ENCODE measurements around the gene INTS6.

The INTS6 gene

DNA sequence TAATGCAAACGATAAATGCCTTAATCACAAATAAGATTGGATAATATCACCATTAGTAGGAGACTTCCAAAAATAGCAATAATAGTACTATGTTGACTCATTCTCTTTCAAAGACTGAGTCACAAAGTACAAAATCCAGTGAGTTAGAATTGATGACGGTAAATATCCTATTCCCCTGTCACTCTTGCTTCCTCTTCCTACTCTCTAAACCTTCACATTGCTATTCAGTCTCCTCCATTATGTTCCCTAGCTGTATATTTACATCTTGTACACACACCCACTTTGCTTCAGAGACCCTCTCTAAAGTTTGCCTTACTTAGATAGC lies 26.3 kb upstream of the INTS6 start:
- no CpG with 5 or more reads among the region's 2 CpGs for WGBS (ENCODE audit: insufficient coverage, insufficient read length)
- no peaks in the 10 kb centered on the region for H3K27me3 ChIP-seq (ENCODE audit: control insufficient read depth, insufficient read depth, low read length)
- no peaks in the 10 kb centered on the region for H3K9me3 ChIP-seq (ENCODE audit: control insufficient read depth, insufficient read depth, low read length)
- DNase-seq (ENCODE audit: low read depth, low spot score), result no peak
- no peaks in the 10 kb centered on the region for H3K36me3 ChIP-seq (ENCODE audit: control insufficient read depth, insufficient read depth, low read length)
- no peaks in the 10 kb centered on the region for H3K4me1 ChIP-seq (ENCODE audit: control insufficient read depth, insufficient read depth, low read length)
- H3K27ac ChIP-seq (ENCODE audit: low read length), result no peak overlapping the region
- no peak overlapping the region for H3K4me3 ChIP-seq (ENCODE audit: low read length)

DNA sequence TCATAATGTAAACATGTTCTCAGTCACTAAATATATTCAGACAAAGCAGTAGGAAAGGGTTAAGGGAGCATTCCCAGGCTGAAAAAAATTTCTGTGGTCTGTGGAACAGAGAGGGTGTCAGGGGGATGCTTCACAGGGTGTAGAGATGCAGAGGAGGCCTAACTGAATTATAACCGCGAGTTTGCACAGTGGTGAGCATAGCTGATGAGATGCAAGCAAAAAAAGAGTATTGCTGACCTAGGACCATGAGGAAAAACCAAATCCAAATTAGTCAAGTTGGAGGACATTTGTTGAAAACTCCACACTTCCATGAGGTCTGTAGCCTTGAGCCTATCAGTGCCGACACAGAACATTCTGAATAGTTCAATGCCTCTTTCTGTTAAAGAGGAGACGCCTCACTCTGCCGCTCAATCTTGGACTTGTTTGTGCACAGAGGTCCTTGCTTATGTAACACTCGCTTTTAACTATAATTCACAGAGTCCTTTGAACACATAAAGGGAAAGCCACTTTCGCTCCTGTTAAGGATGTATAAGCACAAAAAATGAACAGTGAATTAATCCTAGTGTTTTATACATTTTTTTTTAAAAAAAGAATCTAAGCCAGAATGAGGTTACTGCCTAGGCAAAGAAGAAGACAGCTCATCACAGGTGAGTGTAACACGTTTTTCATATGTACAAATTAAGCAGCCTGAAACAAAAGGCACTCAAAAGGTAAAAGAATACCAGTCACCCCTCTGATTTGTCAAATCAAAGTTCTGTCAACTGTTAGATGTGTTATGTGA lies 25.8 kb upstream of the INTS6 start:
- no peaks in the 10 kb centered on the region for H3K9me3 ChIP-seq (ENCODE audit: control insufficient read depth, insufficient read depth, low read length)
- no peaks in the 10 kb centered on the region for H3K4me1 ChIP-seq (ENCODE audit: control insufficient read depth, insufficient read depth, low read length)
- H3K36me3 ChIP-seq (ENCODE audit: control insufficient read depth, insufficient read depth, low read length), result no peaks in the 10 kb centered on the region
- no CpG with 5 or more reads among the region's 8 CpGs for WGBS (ENCODE audit: insufficient coverage, insufficient read length)
- H3K4me3 ChIP-seq (ENCODE audit: low read length), result no peak overlapping the region
- no peak overlapping the region for H3K27ac ChIP-seq (ENCODE audit: low read length)
- no peak for DNase-seq (ENCODE audit: low read depth, low spot score)
- no peaks in the 10 kb centered on the region for H3K27me3 ChIP-seq (ENCODE audit: control insufficient read depth, insufficient read depth, low read length)

DNA sequence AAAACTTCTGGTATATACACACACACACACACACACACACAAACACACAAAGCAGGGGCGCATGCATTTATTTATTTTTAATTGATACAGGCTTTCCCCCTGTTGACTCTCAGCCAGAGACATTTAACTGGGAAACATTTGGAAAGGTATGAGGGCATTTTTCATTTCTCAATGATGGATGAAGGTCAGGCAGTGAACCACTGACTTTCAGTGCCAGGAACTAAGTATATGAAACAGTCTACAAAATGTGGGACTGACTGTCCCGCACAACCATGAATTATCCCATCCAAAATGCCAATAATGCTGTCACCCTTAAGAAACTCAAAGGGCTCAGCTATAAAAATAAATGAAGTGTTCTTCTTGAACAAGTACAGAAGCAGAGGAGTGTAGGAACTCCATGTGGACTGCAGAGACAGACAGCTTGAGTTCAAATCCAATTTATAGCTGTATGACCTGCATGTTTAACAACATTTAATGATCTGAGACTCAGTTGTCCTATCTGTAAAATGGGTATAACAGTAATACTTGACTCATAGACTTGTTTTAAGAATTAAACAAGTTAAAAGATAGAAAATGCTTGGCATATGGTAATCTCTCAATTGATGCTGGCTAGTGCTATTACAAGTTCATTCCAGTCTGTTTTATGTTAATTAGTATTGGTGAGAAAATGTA lies 25.0 kb upstream of the INTS6 start:
- no CpG with 5 or more reads among the region's 2 CpGs for WGBS (ENCODE audit: insufficient coverage, insufficient read length)
- H3K27me3 ChIP-seq (ENCODE audit: control insufficient read depth, insufficient read depth, low read length), result no peaks in the 10 kb centered on the region
- no peaks in the 10 kb centered on the region for H3K36me3 ChIP-seq (ENCODE audit: control insufficient read depth, insufficient read depth, low read length)
- H3K9me3 ChIP-seq (ENCODE audit: control insufficient read depth, insufficient read depth, low read length), result no peaks in the 10 kb centered on the region
- H3K4me1 ChIP-seq (ENCODE audit: control insufficient read depth, insufficient read depth, low read length), result no peaks in the 10 kb centered on the region
- H3K4me3 ChIP-seq (ENCODE audit: low read length), result no peak overlapping the region
- no peak for DNase-seq (ENCODE audit: low read depth, low spot score)
- no peak overlapping the region for H3K27ac ChIP-seq (ENCODE audit: low read length)

DNA sequence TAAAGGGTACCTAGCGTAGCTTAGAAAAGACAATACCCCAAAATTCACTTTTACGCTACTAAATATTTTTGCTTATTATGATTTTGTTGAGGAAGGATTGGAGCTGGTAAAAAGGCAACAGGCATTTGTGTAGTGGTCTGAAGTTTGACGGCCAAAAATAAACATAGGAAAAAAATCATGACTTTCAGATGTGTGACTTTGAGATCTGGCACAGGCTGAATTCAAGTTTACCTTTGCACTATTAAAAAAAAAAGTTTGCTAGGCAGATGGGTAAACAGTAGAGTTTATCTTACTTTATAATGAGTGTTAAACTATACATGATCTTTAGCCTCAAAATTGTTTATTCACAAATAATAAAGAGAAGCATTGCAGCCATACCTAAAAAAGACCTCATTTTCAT lies 24.3 kb upstream of the INTS6 start:
- Histone ChIP-seq H3K4me3 (ENCODE audit: low read length) (no peak overlapping the region), H3K4me1 (ENCODE audit: control insufficient read depth, insufficient read depth, low read length) (no peaks in the 10 kb centered on the region), H3K36me3 (ENCODE audit: control insufficient read depth, insufficient read depth, low read length) (no peaks in the 10 kb centered on the region), H3K27ac (ENCODE audit: low read length) (no peak overlapping the region), H3K9me3 (ENCODE audit: control insufficient read depth, insufficient read depth, low read length) (no peaks in the 10 kb centered on the region), H3K27me3 (ENCODE audit: control insufficient read depth, insufficient read depth, low read length) (no peaks in the 10 kb centered on the region)
- WGBS (ENCODE audit: insufficient coverage, insufficient read length), result no CpG with 5 or more reads among the region's 3 CpGs
- no peak for DNase-seq (ENCODE audit: low read depth, low spot score)

DNA sequence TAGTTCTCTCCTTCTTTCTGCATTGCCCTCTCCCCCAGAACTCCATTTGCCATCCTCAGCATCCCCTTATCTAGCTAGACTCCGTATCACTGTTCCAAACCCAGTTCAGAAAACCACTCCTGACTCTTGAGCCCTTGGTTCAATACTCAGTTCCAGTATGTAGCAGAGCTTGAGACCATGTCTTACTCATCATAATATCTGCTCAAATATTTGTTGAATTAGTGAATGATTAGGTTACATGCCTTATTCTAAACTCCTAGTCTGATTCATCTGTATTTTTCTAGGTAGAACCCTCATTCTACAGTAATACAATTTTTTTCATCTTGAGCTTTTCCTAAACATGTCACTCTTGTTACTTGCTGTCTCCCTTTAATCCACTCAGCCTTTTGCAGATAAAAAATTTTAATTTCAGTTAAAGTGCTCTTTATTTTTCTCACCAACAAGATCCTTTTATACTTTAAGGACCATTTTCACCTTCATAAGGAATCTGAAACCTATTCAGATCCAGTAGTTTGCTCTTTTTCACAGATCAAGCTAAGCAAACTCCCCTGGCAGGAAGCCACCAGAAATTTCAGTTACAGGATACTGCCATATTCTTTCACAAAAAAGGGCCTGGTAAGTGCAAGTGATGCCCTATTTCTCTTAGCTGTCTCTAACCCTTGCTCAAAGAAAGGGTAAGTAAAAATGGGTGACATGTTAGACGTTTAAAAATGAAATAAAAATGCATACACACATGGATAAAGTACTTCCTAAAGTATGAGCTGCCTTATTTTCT lies 23.1 kb upstream of the INTS6 start:
- no CpG with 5 or more reads among the region's 2 CpGs for WGBS (ENCODE audit: insufficient coverage, insufficient read length)
- no peak overlapping the region for H3K27ac ChIP-seq (ENCODE audit: low read length)
- no peak for DNase-seq (ENCODE audit: low read depth, low spot score)
- no peak overlapping the region for H3K4me3 ChIP-seq (ENCODE audit: low read length)
- no peaks in the 10 kb centered on the region for H3K36me3 ChIP-seq (ENCODE audit: control insufficient read depth, insufficient read depth, low read length)
- H3K4me1 ChIP-seq (ENCODE audit: control insufficient read depth, insufficient read depth, low read length), result no peaks in the 10 kb centered on the region
- H3K9me3 ChIP-seq (ENCODE audit: control insufficient read depth, insufficient read depth, low read length), result no peaks in the 10 kb centered on the region
- no peaks in the 10 kb centered on the region for H3K27me3 ChIP-seq (ENCODE audit: control insufficient read depth, insufficient read depth, low read length)

DNA sequence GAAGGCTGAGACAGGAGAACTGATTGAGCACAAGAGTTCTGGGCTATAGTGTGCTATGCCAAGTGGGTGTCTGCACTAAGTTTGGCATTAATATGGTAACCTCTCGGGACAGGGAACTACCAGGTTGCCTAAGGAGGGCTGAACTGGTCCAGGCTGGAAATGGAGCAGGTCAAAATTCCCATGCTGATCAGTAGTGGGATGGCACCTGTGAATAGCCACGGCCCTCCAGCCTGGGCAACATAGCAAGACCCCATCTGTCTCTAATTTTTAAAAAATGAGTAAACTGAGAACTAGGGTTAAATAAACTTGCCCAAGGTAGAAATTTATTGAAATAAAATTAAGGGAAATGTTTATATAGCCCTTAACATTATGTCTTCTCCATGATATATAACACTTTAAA lies 17.0 kb upstream of the INTS6 start:
- Histone ChIP-seq H3K27ac (ENCODE audit: low read length) (no peak overlapping the region), H3K27me3 (ENCODE audit: control insufficient read depth, insufficient read depth, low read length) (no peaks in the 10 kb centered on the region), H3K36me3 (ENCODE audit: control insufficient read depth, insufficient read depth, low read length) (no peaks in the 10 kb centered on the region), H3K9me3 (ENCODE audit: control insufficient read depth, insufficient read depth, low read length) (no peaks in the 10 kb centered on the region), H3K4me1 (ENCODE audit: control insufficient read depth, insufficient read depth, low read length) (no peaks in the 10 kb centered on the region), H3K4me3 (ENCODE audit: low read length) (no peak overlapping the region)
- no CpG with 5 or more reads among the region's 2 CpGs for WGBS (ENCODE audit: insufficient coverage, insufficient read length)
- DNase-seq (ENCODE audit: low read depth, low spot score), result no peak

DNA sequence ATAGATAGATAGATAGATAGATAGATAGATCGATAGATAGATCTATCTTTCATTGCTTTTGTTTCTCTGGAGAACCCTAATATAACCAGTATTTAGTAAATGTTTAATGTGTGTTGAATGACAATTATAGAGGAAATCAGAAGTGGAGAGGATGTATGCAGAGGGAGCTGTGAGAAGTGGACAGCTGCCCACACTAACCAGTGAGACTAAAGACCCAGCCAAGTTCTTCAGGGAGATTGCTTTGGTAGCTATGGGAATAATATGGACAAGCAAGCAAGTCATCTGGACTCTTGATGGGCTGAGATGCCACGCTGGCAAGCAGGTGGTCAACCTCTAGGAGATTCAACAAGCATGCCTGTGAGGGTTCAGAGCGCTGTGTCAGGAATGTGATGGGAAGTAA lies 14.9 kb upstream of the INTS6 start:
- H3K9me3 ChIP-seq (ENCODE audit: control insufficient read depth, insufficient read depth, low read length), result no peaks in the 10 kb centered on the region
- H3K27me3 ChIP-seq (ENCODE audit: control insufficient read depth, insufficient read depth, low read length), result no peaks in the 10 kb centered on the region
- DNase-seq (ENCODE audit: low read depth, low spot score), result no peak
- H3K4me1 ChIP-seq (ENCODE audit: control insufficient read depth, insufficient read depth, low read length), result no peaks in the 10 kb centered on the region
- WGBS (ENCODE audit: insufficient coverage, insufficient read length), result no CpG with 5 or more reads among the region's 3 CpGs
- no peaks in the 10 kb centered on the region for H3K36me3 ChIP-seq (ENCODE audit: control insufficient read depth, insufficient read depth, low read length)
- H3K4me3 ChIP-seq (ENCODE audit: low read length), result no peak overlapping the region
- no peak overlapping the region for H3K27ac ChIP-seq (ENCODE audit: low read length)

DNA sequence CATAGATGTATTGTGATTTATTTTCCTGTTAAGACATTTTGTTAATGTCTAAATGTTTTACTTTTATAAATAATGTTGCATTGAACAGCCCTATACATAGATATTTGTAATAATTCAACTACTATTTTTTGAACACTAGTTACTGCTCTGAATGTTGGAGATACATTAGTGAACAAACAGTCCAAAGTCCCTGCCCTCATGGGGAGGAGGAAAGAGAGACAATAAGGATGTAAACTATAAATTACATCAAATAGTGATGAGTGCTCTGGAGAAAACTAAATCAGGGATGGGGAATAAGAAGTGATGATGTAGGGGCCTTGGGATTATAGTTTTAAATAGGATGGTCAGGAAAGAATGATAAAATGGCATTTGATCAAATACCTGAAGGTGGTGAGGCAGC lies 12.3 kb upstream of the INTS6 start:
- Histone ChIP-seq H3K27ac (ENCODE audit: low read length) (no peak overlapping the region), H3K4me3 (ENCODE audit: low read length) (no peak overlapping the region), H3K9me3 (ENCODE audit: control insufficient read depth, insufficient read depth, low read length) (no peaks in the 10 kb centered on the region), H3K36me3 (ENCODE audit: control insufficient read depth, insufficient read depth, low read length) (no peaks in the 10 kb centered on the region), H3K27me3 (ENCODE audit: control insufficient read depth, insufficient read depth, low read length) (no peaks in the 10 kb centered on the region), H3K4me1 (ENCODE audit: control insufficient read depth, insufficient read depth, low read length) (no peaks in the 10 kb centered on the region)
- DNase-seq (ENCODE audit: low read depth, low spot score), result no peak

DNA sequence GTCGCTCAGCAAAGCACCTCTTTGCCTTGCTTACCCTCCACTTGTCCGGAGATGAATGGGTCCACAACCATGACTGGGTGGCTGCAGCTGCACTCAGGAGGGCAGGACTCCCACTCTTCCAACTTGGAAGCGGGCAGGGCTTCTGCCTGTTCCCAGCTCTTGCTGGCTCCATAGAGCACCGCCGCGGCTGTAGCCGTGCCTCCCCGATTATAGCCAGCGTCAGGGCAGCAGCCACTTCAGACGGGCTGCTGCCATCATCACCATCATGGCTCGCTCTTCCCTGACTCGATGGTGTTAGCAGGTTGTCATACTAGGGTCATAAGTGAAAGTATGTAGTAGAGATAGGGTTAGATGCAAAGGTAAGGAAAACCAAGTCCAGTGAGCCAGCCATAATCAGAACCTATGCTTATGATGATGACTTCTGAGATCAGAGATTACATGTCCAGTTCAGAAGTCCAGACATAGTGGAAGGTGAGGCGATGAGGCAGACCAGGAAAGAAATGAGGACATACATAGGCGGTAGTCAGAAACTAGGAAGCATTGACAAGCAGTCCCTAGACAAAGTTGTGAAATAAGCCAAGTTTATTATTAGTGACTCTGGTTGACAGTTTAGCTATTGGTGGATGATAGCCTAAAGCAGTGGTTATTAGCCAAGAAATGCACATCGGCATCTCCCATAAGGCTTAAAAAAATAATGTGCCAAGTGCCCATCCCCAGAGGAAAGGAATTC lies 4.4 kb upstream of the INTS6 start:
- no peaks in the 10 kb centered on the region; the same call in 1 of the 2 replicates for H3K9me3 ChIP-seq (ENCODE audit: control insufficient read depth, insufficient read depth, low read length)
- no peak overlapping the region for H3K27ac ChIP-seq (ENCODE audit: low read length)
- no peak overlapping the region for H3K4me3 ChIP-seq (ENCODE audit: low read length)
- WGBS (ENCODE audit: insufficient coverage, insufficient read length), result no CpG with 5 or more reads among the region's 15 CpGs
- no peaks in the 10 kb centered on the region for H3K4me1 ChIP-seq (ENCODE audit: control insufficient read depth, insufficient read depth, low read length)
- H3K27me3 ChIP-seq (ENCODE audit: control insufficient read depth, insufficient read depth, low read length), result no peaks in the 10 kb centered on the region
- DNase-seq (ENCODE audit: low read depth, low spot score), result no peak
- peaks cover 7% of the 10 kb centered on the region; the same call in 1 of the 2 replicates for H3K36me3 ChIP-seq (ENCODE audit: control insufficient read depth, insufficient read depth, low read length)

DNA sequence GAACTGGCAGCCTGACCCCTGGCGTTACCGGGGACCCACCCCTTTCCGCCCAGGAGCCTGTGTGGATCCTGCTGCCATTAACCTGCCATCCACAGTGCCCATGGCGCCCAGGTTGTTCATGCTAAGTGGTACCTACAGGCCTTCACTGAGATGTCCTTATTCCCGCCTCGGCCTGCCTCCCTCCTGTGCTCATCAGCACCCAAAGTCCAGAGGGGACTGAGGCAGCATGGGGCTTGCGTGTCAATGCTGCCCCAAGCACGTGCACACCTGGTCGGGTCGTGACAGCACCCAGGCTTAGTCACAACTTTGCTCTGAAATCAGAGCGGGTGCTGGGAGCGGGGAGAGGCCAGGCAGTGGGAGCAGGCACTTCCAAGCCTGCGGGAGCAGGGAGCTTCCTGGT lies 3.7 kb upstream of the INTS6 start:
- Histone ChIP-seq H3K9me3 (ENCODE audit: control insufficient read depth, insufficient read depth, low read length) (no peaks in the 10 kb centered on the region; the same call in 1 of the 2 replicates), H3K4me3 (ENCODE audit: low read length) (no peak overlapping the region), H3K36me3 (ENCODE audit: control insufficient read depth, insufficient read depth, low read length) (peaks cover 7% of the 10 kb centered on the region; the same call in 1 of the 2 replicates), H3K27ac (ENCODE audit: low read length) (no peak overlapping the region), H3K27me3 (ENCODE audit: control insufficient read depth, insufficient read depth, low read length) (no peaks in the 10 kb centered on the region), H3K4me1 (ENCODE audit: control insufficient read depth, insufficient read depth, low read length) (no peaks in the 10 kb centered on the region)
- no peak for DNase-seq (ENCODE audit: low read depth, low spot score)
- WGBS (ENCODE audit: insufficient coverage, insufficient read length), result no CpG with 5 or more reads among the region's 13 CpGs

Measured in iPS DF 6.9 (cell line).